GM11168 (cell line): ENCODE data around the gene PLEKHA8.
"Not testable (repeated sequence)": the region's sequence is repeated elsewhere in the genome, so short reads cannot be mapped to it uniquely, and the experiment has no call there.

ENCODE experiments used
- in situ Hi-C: fragments of 300-500 bp; cut with MboI; formaldehyde crosslinking; loops from one replicate; pipeline ENCODE4 v1.12.0; 2022; ENCODE audit warnings: low sequenced_read_pairs; ENCODE audit not compliant: unreplicated experiment

PLEKHA8 gene

DNA sequence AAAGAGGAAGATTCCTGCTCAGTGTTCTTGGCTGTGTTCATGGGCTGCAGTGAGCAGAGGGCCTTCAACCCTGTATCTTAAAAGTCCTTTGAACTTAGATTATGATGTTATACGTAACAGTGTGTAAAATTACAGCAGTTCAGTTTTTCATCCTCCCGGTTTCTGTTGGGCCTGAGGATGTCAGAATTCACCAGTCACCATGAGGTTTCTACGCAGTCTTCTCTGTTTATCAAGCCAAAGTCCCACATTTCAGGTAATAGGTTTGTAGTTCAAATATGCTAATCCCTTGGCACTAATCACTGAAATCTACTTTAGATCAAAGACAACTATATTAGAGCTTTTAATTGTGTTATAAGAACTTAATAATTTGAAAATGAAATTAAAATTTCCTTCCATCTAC is 24.9 kb downstream of the PLEKHA8 start:
- in situ Hi-C loops = no loop called here

DNA sequence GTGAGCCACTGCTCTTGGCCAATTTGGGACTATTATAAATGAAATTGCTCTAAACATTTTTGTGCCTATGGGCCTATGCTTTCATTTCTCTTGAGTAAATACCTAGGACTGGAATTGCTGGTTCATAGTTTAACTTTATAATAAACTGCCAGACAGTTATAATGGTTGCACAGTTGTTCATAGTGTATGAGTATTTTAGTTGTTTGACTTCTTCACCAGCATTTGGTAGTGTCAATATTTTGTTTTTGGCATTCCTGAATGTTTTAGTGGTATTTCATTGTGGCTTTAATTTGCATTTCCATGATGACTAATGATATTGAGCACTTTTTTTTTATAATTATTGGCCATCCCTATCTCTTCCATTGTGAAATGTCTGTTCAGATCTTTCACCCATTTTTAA is 29.5 kb downstream of the PLEKHA8 start:
- in situ Hi-C loops = no loop called here

DNA sequence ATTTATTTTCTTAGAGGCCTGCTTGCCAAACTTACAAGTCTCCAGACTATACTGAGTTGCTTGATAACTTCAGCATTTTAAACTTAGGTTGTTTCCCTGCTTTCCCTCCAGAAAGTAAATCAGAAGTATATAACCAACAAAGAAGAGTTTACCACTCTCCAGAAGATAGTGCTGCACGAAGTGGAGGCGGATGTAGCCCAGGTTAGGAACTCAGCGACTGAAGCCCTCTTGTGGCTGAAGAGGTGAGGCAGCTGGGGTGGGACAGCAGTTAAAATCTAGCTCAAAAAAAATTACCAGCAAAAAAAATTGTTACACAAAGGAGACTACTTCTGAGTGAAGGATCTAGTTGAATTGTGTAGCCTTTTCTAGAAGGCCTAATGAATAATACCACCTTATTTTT is 33.6 kb downstream of the PLEKHA8 start:
- in situ Hi-C loops = not testable (repeated sequence)

DNA sequence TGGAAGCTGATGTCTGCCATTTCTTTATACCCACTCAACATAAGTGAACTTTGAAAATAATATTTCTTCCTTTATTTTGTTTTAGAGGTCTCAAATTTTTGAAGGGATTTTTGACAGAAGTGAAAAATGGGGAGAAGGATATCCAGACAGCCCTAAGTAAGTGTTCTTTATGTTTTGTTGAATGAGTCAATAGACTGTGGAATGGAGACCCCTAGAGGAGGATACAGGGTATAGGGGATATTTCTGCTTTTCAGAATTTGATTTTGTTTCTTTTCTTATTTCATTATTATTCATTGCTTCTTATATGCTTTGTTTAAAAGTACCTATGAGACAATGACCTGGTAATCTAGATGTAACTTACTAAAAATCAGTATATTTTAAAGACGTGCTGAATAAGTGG is 34.4 kb downstream of the PLEKHA8 start:
- in situ Hi-C loops = no loop called here

DNA sequence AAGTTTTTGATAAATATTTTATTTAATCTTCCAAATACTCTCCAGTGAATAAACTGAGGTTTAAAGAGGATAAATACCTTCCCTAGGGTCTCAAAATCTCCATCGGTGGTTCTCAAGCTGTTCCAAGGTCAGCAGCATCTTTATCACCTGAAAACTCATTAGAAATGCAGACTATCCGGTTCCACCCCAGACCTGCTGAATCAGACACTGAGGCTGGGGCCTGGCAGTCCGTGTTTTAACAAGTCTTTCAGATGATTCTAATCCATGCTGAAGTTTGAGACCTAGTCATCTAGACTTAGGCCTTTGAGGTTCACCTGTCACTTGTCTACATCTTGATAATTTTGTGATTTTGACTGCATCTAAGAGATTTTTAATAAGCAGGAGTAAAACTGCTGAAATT is 37.5 kb downstream of the PLEKHA8 start:
- in situ Hi-C loops = no loop called here

DNA sequence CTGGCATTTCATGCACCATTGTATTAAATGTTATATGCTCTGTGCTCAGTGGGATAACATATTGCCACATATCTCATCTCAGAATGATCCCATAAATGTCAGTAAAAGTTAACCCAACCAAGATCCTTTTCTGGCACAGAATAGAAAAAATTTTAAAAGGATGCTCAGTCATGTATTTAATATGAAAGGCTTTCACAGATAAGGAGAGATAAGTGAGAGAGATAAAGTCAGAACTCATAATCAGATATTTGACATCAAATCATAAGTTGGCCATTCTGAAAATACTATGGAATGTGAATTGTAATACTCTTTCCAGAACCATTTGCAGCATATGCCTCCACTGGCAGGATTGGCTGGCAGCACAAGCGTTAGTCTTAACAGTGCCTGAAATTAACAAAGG is 38.5 kb downstream of the PLEKHA8 start:
- in situ Hi-C loops = no loop called here

DNA sequence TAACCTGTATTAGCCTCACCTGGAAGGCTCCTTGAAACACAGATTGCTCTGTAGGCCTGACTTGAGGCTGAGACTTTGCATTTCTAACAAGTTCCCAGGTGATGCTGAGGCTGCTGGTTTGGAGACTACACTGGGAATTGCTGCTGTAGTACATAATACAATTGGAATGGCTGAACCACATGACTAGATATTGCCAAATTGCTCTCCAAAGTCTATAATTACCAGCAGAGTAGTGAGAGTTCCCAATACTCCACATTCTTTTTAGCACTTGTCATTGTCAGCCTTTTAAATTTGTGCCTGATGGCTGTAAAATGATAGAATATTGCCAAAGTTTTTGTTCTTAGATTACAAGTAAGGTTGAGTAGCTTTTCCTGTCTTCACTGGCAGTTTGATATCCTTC is 39.9 kb downstream of the PLEKHA8 start:
- in situ Hi-C loops = no loop called here

DNA sequence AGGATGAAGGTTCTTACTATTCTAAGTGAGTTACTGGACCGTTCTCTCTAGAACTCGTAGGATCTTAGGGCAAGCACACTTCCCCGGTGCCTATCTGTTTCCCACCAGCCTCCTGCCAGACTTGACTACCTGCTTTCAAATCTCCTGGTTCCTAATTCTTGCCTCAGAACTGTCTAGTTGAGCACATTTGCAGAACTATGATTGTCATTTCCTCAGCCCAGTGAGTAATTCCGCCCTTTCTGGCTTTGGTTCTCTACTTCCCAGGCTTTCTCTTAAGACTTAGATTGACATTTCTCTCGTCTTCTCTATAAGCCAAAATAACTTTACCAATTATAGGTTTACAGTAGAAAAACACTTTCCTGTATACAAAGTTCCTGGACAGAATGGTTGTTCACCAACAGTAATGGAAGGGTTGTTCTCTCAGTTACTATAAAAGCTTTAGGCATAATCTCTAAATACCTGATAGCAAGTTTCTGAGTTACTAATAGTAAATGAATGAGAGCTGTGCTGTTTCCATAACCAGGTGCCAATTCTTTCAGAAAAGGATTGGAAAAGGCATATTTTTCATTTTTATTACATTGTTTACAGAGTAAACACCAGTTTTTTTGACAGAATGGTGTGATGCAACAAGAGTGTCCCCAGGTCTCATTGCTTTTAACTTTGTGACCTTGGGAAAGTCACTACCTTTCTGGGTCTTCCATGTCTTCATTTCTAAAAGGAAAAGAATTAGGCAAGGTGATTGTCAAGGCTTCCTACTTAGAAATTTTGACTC is 41.1 kb downstream of the PLEKHA8 start:
- in situ Hi-C loops = no loop called here

DNA sequence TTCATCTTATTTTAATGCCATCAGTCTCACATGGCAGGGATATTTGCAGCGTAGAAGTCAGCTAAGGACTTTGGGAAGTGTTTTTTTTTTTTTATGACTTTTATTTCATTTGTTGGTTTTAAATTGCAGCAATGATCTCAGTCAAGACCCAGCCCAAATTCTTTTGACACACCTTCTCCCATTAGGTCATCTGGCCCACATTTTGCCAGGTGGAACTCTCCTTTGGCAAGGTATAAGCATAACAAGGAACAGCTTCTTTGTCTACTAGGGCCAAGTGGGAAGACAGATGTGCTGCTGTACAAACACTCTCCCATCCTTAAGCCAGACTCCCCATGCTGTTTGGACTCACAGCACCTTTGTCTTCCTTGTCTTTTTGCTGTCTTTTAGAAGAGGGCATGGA is 41.8 kb downstream of the PLEKHA8 start:
- in situ Hi-C loops = no loop called here

DNA sequence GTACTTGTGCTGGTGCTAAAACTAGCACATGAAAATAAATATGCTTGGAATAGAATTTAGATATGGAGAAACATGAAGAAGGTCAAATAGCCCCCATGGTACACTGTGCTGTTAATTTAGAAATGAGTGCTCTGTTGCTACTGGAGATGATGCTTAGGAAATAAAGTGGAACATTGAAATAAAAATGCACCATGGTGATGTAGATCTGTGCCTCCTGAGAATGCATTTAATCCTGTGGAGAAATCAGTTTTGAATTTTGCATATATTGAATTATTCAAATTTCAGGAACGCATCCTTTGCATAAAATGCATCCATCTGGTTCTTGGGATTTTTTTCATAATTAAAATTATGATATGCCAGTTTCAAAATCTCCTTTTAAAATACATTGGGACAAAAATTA is 44.5 kb downstream of the PLEKHA8 start:
- in situ Hi-C loops = no loop called here

DNA sequence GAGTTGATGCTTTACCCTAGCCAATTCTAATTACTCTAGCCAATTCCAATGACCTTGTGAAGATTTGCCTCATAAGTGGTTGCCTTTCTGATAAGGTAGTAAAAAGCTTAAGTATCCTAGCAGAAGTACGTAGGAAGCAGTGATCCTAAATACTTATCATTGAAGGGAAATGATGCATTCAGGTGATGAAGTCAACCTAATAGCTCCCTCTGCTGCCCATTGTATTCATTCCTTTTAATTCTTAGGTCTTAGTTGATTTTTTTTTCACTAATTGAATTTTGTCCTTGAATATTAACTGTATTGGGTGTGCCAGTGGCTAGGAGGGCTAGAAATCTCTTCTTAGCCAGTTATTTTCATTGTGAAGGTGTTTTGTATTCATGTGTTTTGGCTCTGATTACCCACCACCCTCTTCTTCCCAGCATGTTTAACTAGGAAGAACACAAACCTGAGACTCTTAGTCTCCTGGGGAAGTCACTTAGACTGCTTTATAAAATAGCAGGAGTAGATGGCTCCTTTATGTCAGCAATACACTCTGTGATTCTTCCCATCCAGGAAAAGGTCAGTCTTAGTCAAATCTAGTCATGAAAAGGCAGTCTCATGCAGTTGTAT is 46.3 kb downstream of the PLEKHA8 start:
- in situ Hi-C loops = no loop called here

DNA sequence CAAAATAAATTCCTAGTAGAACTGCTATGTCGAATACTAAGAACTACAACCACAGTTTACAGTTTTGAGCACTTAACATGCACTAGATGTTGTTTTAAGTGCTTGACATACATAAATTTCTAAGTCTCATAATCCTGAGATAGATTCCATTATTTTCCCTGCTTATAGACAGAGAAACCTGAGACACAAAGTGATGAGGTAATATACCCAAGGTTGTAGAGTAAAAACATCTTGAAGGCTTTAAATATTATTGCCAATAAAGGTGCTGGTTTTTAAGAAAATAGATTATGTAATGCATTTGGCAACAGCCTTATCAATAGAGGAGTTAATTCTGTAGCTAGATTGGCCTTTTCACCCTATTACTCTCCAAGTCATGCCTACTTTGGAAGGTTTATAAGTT is 48.2 kb downstream of the PLEKHA8 start:
- in situ Hi-C loops = no loop called here

DNA sequence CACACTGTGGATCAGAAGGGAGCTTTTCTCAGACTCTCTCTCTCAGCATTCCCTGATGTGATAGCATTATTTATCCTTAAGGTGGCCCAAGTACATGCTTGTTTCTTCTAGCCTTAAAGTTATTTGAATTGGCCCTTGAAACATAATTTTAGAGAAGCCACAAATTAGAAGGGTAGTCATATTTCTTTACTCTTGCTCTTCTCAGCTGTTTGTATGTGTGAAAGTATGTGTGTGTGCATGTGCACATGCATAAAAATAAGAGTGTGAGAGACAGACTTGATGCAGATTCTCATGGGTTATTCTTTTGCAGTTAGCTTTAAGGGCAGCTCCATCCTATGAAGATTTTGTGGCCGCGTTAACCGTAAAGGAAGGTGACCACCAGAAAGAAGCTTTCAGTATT is 50.1 kb downstream of the PLEKHA8 start:
- in situ Hi-C loops = no loop called here

DNA sequence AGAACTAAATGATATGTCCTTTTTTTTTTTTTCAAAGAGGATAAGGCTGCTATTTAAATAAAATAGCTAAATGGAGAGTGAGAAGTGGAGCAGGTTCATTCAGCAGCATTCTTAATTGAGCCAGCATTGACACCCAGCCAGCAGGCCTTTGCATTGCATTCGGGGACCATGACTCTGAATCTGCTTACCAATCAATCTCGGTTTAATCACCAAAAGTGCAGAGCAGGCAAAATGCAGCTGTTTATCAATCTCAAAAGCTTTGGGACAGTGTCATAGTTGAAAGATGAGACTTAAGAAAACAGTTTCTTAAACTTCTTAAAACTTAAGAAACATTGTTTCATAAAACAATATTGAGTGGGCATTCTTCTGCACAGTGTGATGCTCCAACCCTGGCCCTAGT is 51.7 kb downstream of the PLEKHA8 start:
- in situ Hi-C loops = no loop called here

DNA sequence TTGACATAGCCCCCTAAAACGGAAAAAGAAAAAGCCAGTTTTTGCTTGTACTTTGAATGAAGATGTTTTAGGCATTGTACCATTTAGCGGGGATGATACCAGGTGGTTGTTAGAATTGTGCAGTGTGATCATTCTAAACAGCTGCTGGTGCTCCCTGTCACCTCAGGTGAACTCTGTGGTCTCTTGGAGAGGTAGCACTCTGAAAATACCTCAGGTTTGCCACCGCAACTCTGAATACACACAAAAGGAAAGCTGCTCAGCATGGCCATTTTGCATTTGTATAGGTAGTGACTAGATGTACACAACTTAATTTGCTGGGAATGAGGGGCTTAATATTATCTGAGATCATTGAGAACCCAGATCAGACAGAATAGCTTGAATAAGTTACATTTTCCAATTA is 52.6 kb downstream of the PLEKHA8 start:
- in situ Hi-C loops = no loop called here

DNA sequence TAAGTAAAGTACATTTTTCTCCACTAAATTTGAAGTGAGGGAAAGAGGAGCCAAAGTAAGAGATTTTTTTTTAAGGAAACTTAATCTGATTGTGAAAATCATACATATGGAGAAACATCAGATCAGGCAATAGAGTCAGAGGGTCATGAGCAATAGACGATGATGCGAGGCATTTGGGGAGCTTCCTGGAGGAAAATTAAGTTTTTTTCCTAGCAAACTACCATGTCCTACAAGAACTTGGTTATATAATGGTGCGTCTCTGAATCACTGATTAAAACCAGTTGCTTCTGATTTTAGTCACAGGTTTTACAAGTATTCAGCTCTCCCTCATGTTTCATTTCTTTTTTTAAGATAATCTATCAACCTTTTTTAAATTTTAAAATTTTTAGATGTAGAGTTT is 54.5 kb downstream of the PLEKHA8 start:
- in situ Hi-C loops = no loop called here

DNA sequence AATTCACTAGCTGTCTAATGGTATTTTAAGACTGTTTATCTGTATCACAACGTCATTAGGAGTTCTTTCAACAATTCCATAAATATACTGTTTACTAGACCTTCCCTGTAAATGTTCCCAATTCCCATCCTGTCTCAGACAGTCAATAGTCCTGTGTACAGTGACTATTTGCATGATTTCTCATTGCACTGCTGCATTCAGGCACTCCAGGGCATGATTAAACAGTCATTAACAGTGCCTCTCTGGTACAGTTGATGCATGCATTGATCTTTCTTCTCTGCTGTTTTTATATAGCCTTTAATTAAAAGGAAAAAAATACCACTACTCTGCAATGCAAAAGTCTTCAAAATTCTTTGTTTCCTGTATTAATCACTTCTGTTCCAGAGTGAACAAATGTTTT is 55.1 kb downstream of the PLEKHA8 start:
- in situ Hi-C loops = no loop called here

DNA sequence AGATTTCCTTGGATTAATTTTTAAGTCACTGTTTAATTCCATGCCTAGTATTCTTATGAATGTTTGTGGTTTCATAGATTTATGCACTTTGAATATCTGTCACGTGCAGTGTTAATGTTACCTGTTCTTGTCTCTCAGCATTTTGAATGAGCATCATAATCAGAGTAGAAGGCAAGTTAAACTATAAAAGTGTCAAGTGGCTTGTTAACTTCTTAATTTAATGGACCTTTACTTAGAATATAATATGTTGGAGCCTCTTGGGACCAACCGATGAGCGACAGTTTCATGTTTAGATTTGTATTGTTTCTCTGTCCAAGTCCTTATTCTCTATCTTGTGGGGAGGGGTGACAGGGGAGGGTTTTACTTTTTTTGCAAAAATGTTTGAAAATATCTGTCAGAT is 56.0 kb downstream of the PLEKHA8 start:
- in situ Hi-C loops = no loop called here

DNA sequence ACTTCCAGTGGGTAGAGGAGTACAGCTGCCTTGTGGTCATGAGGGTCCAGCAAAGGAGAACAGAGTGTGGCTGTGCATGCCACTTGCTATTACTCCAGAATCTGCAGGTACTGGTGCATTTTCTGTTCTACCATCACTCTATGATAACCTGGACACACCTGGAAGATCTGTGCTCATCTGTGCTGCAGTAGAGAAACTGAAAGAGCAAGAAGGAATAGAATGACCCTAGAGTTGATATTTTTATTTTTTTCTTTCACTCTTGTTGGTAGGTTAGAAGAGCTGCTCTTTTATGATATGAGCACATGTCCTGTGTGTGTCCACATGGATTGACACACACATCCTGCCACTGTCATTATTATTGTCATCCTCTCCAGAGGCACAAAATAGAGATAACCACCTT is 58.3 kb downstream of the PLEKHA8 start:
- in situ Hi-C loops = no loop called here

DNA sequence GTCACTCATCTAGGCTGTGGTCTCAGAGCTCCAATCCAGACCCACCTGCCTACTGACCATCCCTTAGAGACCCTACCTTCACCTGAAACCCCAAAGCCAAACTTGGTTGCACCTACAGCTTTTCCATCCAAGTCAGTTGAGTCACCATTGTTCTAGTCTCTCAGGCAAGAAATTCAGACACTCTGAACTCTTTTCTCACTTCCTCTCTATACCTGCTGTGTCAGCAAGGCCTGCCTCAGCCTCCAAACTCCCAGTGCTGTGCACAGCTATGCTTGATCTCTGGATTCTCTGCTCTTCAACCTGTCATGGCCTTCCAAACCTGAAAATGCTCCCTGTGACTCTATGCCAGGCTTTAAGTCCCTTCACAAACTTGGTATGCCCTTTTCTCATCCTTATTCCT is 59.2 kb downstream of the PLEKHA8 start:
- in situ Hi-C loops = no loop called here

DNA sequence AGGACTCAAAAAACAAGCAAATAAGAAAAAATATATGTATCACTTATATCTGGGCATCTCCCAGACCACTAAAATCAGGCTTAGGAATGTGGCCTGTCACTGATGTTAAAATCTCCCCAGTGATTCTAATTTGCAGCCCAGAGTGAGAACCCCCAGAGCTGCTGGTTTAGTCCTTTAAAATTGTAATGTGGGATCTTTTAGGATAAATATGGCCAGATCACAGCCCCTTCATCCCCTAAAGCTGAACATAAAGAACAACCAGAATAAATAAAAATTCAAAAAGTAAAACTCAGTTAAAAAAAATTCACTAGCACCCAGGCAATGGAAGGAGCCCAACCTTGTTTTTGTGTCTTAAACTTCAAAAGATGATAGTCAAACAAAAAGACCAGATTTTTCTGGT is 60.1 kb downstream of the PLEKHA8 start:
- in situ Hi-C loops = no loop called here

DNA sequence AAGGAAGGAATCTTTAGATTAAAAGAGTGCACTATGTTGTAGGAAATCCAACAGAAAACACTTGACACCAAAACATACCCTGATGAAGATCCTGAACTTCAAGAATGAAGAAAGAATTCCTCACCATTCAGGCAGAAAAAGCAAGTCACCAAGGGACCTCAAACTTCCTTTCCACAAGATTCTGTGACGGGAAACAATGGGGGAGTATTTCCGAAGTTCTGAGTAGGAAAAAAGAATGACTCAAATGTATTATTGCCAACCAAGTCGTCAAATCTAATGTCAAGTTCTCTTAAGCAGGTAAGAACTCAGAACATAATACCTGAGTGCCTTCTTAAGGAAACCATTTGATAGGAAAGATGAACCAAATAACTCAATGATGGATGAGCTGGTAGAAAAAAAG is 61.9 kb downstream of the PLEKHA8 start:
- in situ Hi-C loops = no loop called here
